H1 (cell line): ENCODE results near the gene PDZD4. TPM values are rescaled to one million over a fixed set of nuclear protein-coding genes. Genes with fewer than 3 reads are reported as not detected.

Experiments
- CHD2 ChIP-seq: IDR thresholded peaks from 2 replicates; pipeline ENCODE4 v1.6.1; 2012; ENCODE audit warnings: low read length, improper control_type of control experiment
- SP2 ChIP-seq: IDR thresholded peaks from 2 replicates; pipeline ENCODE4 v1.6.1; 2012; ENCODE audit warnings: mild to moderate bottlenecking, low read length, inconsistent platforms
- polyA plus RNA-seq, 7 experiments: library from polyadenylated mRNA; depleted of rRNA in 3 of 7; stranded (reverse) in 5 of 7; unstranded in 2 of 7; fragments of >200 nt in 5 of 7; fragments of 200-250 nt in 2 of 7; gene quantifications; 1 replicate in 5 of 7; 2 replicates in 1 of 7; 4 replicates in 1 of 7; pipeline versions ENCODE4 v1.2.1 to v1.2.3, GENCODE V29; 2011 to 2013; ENCODE audit warnings: missing spikeins in 2 of 7, mixed read lengths in 2 of 7
- total RNA-seq: library from RNA; stranded (reverse); fragmentation: NEBNext Ultra II Directional; extraction: Animal tissue kit (Norgen Biotek cat#: 25700); gene quantifications from 2 replicates; pipeline ENCODE4 v1.2.1, GENCODE V29; 2021

PDZD4 gene
- total and polyA plus RNA-seq, 2 of the 8 experiments (the other 6 are each of a cell fraction or from before 2014, with no cell fraction given), result 45.8 to 169 TPM

DNA sequence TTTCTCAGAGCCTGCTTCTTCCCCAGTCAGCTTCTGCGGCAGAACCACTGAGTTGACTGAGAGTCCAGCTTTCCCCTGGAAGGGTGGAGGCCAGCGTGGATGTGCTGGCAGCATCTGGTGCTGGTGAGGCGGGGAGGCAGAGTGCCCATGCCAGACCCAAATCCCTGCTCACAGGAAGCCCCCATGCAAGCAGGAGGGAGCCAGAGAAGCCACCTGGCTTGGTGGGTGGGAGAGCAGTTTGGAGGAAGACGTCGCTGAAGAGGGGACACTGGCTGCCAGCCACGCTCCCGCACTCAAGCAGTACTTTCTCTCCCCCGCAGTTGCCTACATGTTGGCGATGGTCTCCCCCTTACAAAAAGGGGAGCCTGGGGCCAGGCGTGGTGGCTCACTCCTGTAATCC, 6.0 kb downstream of the PDZD4 start (continued):
- TF ChIP-seq SP2, result no peak
- no peak for TF ChIP-seq CHD2
- TF ChIP-seq, all 59 proteins: peak for 0
